HepG2 (cell line): Measurements from ENCODE around the gene TCFL5. TPM values are rescaled to one million over a fixed set of nuclear protein-coding genes. Genes with fewer than 3 reads are reported as not detected.
A peak's percentile ranks its signal among the peaks of the same experiment; 100 is the strongest.

ENCODE experiments used
- MAF1 ChIP-seq: sonication (generic); formaldehyde crosslinking; IDR thresholded peaks from 2 replicates; pipeline ENCODE4 v1.5.0; 2020; ENCODE audit warnings: missing genetic modification reagents, borderline replicate concordance
- MATR3 ChIP-seq: sonication (generic); formaldehyde crosslinking; IDR thresholded peaks from 2 replicates; pipeline ENCODE4 v1.4.0; 2020; ENCODE audit warnings: missing genetic modification reagents
- SMARCE1 ChIP-seq: fragments of 450-650 bp; IDR thresholded peaks from 2 replicates; pipeline ENCODE4 v1.6.1; 2017; ENCODE audit warnings: borderline replicate concordance
- ZBTB8A ChIP-seq: sonication (generic); formaldehyde crosslinking; IDR thresholded peaks from 2 replicates; pipeline ENCODE4 v1.4.0; 2020; ENCODE audit warnings: mild to moderate bottlenecking, low read depth, missing genetic modification reagents, borderline replicate concordance
- ZNF331 ChIP-seq: sonication (generic); formaldehyde crosslinking; IDR thresholded peaks from 2 replicates; pipeline ENCODE4 v1.4.0; 2020; ENCODE audit warnings: missing genetic modification reagents
- polyA plus RNA-seq, 8 experiments: library from polyadenylated mRNA; depleted of rRNA in 3 of 8; stranded (reverse) in 7 of 8; unstranded in 1 of 8; fragments of >200 nt; fragmentation: Illumina TruSeq in 4 of 8; extraction: Trizol in 4 of 8; gene quantifications; 2 replicates each; pipeline versions ENCODE4 v1.2.1 to v1.2.3, GENCODE V29; 2011 to 2016; ENCODE audit warnings: low read depth in 4 of 8, missing spikeins in 1 of 8, mixed read lengths in 1 of 8; ENCODE audit not compliant: insufficient read depth in 1 of 8
- total RNA-seq, 5 experiments: library from RNA; depleted of rRNA; stranded (reverse); fragments of >200 nt; fragmentation: Illumina TruSeq; extraction: Trizol; gene quantifications; 2 replicates each; pipeline ENCODE4 v1.2.3, GENCODE V29; 2016; ENCODE audit warnings: low read depth in 1 of 5
- TF ChIP-seq, protein P1 (sequence below): sonication (generic); formaldehyde crosslinking; IDR thresholded peaks from 2 replicates; pipeline ENCODE4 v1.8.0; 2022; ENCODE audit warnings: mild to moderate bottlenecking, missing genetic modification reagents, borderline replicate concordance
- TF ChIP-seq, protein P2 (sequence below): IDR thresholded peaks from 2 replicates; pipeline ENCODE4 v1.6.1; 2016; ENCODE audit warnings: mild to moderate bottlenecking, missing biosample characterization, missing genetic modification reagents
- TF ChIP-seq, protein P3 (sequence below): sonication (generic); formaldehyde crosslinking; IDR thresholded peaks from 2 replicates; pipeline ENCODE4 v1.4.0; 2020; ENCODE audit warnings: missing genetic modification reagents, mild to moderate bottlenecking, borderline replicate concordance
- TF ChIP-seq, protein P4 (sequence below): sonication (generic); formaldehyde crosslinking; IDR thresholded peaks from 2 replicates; pipeline ENCODE4 v1.8.0; 2022; ENCODE audit warnings: missing genetic modification reagents, mild to moderate bottlenecking, borderline replicate concordance
- TF ChIP-seq, protein P5 (sequence below): sonication (generic); formaldehyde crosslinking; IDR thresholded peaks from 2 replicates; pipeline ENCODE4 v1.8.0; 2022; ENCODE audit warnings: mild to moderate bottlenecking, missing genetic modification reagents, moderate library complexity
- TF ChIP-seq, protein P6 (sequence below): IDR thresholded peaks from 2 replicates; pipeline ENCODE4 v1.4.0; 2020; ENCODE audit warnings: mild to moderate bottlenecking, missing genetic modification reagents

The TCFL5 gene
- total and polyA plus RNA-seq, 2 of the 13 experiments (the other 11 are each of a cell fraction or from before 2014, with no cell fraction given) = 14.8 to 20.0 TPM

DNA sequence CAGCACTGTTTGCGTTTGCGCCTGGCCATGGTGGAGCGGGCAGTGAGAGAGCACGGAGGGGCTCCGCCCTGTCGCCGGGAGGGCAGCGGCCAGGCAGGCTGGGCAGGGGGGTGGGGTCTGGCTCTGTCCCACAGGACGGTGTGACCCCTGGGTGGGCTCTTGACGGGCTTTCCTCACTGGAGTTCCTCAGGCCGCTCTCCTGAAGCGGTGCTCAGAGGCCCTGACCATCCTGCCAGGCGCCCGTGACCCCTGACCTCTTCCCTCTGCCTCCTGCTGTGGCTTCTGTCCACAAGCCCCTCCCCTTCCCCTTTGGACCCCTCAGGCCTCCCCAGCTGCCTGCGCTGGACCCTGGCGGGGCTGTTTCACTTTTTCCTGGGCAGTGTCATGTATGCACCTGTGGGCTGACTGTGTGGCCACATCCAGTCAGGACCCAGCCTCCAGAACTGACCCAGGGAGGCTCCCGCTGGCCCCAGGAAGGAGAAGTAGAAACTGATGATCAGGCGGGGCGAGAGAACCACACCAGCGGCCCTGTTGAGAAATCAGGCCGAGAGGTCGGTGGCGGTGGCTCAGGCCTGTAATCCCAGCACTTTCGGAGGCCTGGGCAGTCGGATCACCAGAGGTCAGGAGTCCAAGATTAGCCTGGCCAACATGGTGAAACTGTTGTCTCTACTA is 55.8 kb downstream of the TCFL5 start (continued):
- TF ChIP-seq, protein P1, sequence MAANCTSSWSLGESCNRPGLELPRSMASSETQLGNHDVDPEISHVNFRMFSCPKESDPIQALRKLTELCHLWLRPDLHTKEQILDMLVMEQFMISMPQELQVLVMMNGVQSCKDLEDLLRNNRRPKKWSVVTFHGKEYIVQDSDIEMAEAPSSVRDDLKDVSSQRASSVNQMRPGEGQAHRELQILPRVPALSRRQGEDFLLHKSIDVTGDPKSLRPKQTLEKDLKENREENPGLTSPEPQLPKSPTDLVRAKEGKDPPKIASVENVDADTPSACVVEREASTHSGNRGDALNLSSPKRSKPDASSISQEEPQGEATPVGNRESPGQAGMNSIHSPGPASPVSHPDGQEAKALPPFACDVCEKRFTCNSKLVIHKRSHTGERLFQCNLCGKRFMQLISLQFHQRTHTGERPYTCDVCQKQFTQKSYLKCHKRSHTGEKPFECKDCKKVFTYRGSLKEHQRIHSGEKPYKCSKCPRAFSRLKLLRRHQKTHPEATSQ (CRISPR knock-in tag) = 0 out of 2 replicates have a peak, but pooled peaks have one; percentile 79
- TF ChIP-seq SMARCE1 (no peak), ZNF331 (CRISPR knock-in tag) (peak; percentile 59; the same call in 1 of the 2 replicates), MAF1 (CRISPR knock-in tag) (no peak; the same call in 1 of the 2 replicates), ZBTB8A (CRISPR knock-in tag) (peak; percentile 70; the same call in 1 of the 2 replicates), MATR3 (CRISPR knock-in tag) (no peak)
- TF ChIP-seq, protein P2, sequence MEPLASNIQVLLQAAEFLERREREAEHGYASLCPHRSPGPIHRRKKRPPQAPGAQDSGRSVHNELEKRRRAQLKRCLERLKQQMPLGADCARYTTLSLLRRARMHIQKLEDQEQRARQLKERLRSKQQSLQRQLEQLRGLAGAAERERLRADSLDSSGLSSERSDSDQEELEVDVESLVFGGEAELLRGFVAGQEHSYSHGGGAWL (CRISPR knock-in tag) = peak; percentile 79
- TF ChIP-seq, protein P3, sequence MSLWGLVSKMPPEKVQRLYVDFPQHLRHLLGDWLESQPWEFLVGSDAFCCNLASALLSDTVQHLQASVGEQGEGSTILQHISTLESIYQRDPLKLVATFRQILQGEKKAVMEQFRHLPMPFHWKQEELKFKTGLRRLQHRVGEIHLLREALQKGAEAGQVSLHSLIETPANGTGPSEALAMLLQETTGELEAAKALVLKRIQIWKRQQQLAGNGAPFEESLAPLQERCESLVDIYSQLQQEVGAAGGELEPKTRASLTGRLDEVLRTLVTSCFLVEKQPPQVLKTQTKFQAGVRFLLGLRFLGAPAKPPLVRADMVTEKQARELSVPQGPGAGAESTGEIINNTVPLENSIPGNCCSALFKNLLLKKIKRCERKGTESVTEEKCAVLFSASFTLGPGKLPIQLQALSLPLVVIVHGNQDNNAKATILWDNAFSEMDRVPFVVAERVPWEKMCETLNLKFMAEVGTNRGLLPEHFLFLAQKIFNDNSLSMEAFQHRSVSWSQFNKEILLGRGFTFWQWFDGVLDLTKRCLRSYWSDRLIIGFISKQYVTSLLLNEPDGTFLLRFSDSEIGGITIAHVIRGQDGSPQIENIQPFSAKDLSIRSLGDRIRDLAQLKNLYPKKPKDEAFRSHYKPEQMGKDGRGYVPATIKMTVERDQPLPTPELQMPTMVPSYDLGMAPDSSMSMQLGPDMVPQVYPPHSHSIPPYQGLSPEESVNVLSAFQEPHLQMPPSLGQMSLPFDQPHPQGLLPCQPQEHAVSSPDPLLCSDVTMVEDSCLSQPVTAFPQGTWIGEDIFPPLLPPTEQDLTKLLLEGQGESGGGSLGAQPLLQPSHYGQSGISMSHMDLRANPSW (CRISPR knock-in tag) = no peak; the same call in 1 of the 2 replicates
- TF ChIP-seq, protein P4, sequence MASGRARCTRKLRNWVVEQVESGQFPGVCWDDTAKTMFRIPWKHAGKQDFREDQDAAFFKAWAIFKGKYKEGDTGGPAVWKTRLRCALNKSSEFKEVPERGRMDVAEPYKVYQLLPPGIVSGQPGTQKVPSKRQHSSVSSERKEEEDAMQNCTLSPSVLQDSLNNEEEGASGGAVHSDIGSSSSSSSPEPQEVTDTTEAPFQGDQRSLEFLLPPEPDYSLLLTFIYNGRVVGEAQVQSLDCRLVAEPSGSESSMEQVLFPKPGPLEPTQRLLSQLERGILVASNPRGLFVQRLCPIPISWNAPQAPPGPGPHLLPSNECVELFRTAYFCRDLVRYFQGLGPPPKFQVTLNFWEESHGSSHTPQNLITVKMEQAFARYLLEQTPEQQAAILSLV (CRISPR knock-in tag) = peak; percentile 81; the same call in 1 of the 2 replicates
- TF ChIP-seq, protein P5, sequence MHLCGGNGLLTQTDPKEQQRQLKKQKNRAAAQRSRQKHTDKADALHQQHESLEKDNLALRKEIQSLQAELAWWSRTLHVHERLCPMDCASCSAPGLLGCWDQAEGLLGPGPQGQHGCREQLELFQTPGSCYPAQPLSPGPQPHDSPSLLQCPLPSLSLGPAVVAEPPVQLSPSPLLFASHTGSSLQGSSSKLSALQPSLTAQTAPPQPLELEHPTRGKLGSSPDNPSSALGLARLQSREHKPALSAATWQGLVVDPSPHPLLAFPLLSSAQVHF (CRISPR knock-in tag) = peak; percentile 53; the same call in 1 of the 2 replicates
- TF ChIP-seq, protein P6, sequence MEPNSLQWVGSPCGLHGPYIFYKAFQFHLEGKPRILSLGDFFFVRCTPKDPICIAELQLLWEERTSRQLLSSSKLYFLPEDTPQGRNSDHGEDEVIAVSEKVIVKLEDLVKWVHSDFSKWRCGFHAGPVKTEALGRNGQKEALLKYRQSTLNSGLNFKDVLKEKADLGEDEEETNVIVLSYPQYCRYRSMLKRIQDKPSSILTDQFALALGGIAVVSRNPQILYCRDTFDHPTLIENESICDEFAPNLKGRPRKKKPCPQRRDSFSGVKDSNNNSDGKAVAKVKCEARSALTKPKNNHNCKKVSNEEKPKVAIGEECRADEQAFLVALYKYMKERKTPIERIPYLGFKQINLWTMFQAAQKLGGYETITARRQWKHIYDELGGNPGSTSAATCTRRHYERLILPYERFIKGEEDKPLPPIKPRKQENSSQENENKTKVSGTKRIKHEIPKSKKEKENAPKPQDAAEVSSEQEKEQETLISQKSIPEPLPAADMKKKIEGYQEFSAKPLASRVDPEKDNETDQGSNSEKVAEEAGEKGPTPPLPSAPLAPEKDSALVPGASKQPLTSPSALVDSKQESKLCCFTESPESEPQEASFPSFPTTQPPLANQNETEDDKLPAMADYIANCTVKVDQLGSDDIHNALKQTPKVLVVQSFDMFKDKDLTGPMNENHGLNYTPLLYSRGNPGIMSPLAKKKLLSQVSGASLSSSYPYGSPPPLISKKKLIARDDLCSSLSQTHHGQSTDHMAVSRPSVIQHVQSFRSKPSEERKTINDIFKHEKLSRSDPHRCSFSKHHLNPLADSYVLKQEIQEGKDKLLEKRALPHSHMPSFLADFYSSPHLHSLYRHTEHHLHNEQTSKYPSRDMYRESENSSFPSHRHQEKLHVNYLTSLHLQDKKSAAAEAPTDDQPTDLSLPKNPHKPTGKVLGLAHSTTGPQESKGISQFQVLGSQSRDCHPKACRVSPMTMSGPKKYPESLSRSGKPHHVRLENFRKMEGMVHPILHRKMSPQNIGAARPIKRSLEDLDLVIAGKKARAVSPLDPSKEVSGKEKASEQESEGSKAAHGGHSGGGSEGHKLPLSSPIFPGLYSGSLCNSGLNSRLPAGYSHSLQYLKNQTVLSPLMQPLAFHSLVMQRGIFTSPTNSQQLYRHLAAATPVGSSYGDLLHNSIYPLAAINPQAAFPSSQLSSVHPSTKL (CRISPR knock-in tag) = peak; percentile 71
